ENCODE data around the gene KCNQ1. TPM values are rescaled to one million over a fixed set of nuclear protein-coding genes. Genes with fewer than 3 reads are reported as not detected.

The KCNQ1 gene
- total and polyA plus RNA-seq, 8 donors, result 7.1 to 37.7 (median 9.9) TPM

DNA sequence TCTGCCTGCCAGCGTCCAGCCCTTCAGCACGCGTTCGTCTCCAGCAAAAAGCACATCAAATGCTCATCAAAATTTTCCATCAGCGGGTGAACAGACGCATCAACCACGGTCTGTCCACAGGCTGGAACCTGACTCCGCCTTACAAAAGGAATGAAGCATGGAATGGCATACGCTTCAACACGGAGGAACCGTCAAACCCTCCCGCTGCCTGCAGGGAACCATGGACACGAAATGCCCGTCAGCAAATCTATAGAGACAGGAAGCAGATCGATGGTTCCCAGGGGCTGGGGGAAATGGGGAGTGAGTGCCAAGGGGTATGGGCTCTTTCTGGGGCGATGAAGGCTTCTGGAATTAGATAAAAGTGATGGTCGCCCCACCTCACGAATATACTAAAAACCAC lies 28.0 kb upstream of the KCNQ1 start:
- no peaks in the 10 kb centered on the region for H3K36me3 ChIP-seq
- H3K27me3 ChIP-seq, result peaks cover 0 to 16% of the 10 kb centered on the region in 2 donors
- peaks cover 0 to 14% of the 10 kb centered on the region in 2 donors for H3K4me1 ChIP-seq
- no peak for ATAC-seq
- H3K27ac ChIP-seq, result no peak overlapping the region
- no peak overlapping the region for H3K4me3 ChIP-seq
- intact Hi-C loops (cut with DNase I), result loop anchor here in 1 of 2 donors (10.0 kb wide), 1 partner anchor 112 kb away; the partner anchor contains the start of genes C11orf21 and TSPAN32
- TF ChIP-seq CTCF (IDR thresholded peaks at IDR 0.05), result no peak
- H3K9me3 ChIP-seq, result no peaks in the 10 kb centered on the region
- peak in 1 of 4 donors; percentile 32 for DNase-seq

DNA sequence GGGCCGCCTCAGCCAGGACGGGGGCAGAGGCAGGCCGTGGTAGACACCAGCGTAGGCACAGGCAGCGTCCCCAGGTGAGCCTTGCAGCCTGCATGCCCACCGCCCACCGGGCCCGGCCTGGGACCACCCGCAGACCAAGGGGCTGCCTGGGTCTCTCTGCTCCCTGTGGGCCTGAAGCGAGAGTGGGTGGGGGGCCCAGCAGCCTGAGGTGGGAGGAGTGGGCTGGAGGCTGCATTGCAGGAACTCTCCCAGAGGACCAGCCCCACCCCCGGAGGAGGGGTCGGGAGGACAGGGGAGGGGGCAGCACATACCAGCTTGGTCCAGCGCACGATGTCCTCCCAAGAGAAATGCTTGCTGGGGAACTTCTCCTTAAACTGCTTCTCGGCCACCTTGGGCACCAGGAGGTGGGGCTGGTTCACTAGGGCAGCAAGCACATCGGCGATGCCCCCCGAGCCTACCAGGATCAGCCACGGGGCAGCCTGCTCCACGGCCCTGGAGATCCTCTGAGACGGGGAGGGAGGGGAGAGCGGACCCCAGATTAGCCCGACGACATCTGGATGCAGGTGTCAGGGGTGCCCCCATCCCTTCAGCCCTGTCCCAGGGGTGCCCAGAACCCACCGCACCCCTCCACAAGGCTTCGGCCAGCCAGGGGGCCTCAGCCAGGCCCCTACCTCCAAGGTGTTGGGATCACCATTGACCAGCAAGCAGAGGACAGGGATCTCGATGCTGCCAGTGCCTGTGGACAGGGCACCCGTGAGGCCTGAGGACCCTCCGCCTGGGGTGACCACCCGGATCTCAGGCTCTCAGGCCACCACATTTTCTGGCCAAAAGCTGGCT lies 26.7 kb upstream of the KCNQ1 start:
- Histone ChIP-seq H3K4me1 (peaks cover 0 to 14% of the 10 kb centered on the region in 2 donors), H3K27me3 (peaks cover 0 to 23% of the 10 kb centered on the region in 2 donors), H3K27ac (no peak overlapping the region), H3K36me3 (no peaks in the 10 kb centered on the region), H3K4me3 (no peak overlapping the region), H3K9me3 (no peaks in the 10 kb centered on the region)
- DNase-seq, result peak in 1 of 4 donors; percentile 78
- intact Hi-C loops (cut with DNase I), result loop anchor here in 1 of 2 donors (10.0 kb wide), 1 partner anchor 113 kb away; the partner anchor contains the start of genes C11orf21 and TSPAN32
- ATAC-seq, result no peak
- TF ChIP-seq CTCF (IDR thresholded peaks at IDR 0.05), result no peak

GRCh38 chr11:2418693-2419360 lies 26.0 kb upstream of the KCNQ1 start:
- DNase-seq (peak in 1 of 4 donors; percentile 66), ATAC-seq (no peak)
- no peak for TF ChIP-seq CTCF (IDR thresholded peaks at IDR 0.05)
- intact Hi-C loops (cut with DNase I), result loop anchor here in 1 of 2 donors (10.0 kb wide), 1 partner anchor 114 kb away; the partner anchor contains the start of genes C11orf21 and TSPAN32
- peaks cover 0 to 14% of the 10 kb centered on the region in 2 donors for H3K4me1 ChIP-seq
- H3K36me3 ChIP-seq, result no peaks in the 10 kb centered on the region
- H3K27ac ChIP-seq, result no peak overlapping the region
- peaks cover 0 to 23% of the 10 kb centered on the region in 2 donors for H3K27me3 ChIP-seq
- H3K9me3 ChIP-seq, result no peaks in the 10 kb centered on the region
- H3K4me3 ChIP-seq, result no peak overlapping the region

DNA sequence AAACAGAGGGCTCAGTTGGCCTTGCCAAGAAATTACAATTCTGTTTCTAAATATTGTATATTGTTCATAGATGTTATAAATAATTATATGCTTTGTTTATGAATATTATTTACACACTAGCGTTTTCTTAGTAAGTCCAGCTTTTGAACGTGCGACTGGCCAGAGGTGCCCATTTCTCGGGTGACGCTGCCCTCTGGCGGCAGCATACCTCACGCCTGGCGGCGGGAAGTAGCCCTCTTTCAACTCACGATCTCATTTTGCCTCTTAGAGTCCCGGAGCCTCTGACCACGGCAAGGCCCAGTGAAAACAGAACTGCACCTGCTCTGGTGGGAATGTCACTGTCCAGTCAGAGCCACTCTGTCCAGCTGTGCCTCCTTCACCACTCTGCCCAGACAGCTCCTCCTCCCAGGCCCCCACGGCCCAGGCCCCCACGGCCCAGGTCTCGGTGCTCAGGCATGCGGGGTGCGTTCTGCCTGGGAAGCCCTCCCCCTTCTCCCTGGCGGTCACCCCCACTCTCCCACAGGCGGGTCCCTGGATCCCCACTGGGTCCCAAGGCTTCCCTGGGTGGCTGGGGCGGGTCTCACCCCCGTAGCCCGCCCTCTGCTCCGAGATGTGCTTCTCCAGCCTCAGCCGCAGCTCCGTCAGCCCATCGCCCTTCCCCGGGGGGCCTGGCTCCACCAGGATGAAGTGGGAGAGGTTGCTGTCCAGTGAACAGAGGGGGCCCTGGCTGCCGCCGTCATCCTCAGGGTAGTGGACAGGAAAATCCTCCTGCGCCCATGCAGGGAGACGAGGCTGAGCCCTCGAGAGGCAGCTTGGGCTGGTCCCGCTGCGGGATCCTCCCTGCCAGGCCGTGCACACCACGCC lies 24.9 kb upstream of the KCNQ1 start:
- peaks cover 0 to 14% of the 10 kb centered on the region in 2 donors for H3K4me1 ChIP-seq
- H3K36me3 ChIP-seq, result no peaks in the 10 kb centered on the region
- no peak overlapping the region for H3K27ac ChIP-seq
- H3K27me3 ChIP-seq, result peaks cover 0 to 22% of the 10 kb centered on the region in 2 donors
- DNase-seq (peak; percentile 72 to 91 (median 83)), ATAC-seq (peak; percentile 85)
- no peaks in the 10 kb centered on the region for H3K9me3 ChIP-seq
- intact Hi-C loops (cut with DNase I), result loop anchor here (2.0 to 10.0 kb wide), 4 partner anchors 115 to 225 kb away; partner anchors contain the start of genes C11orf21 (in 1 of the 2) and TSPAN32 (in 1 of the 2)
- no peak overlapping the region for H3K4me3 ChIP-seq
- TF ChIP-seq CTCF (IDR thresholded peaks at IDR 0.05), result peak; percentile 90 to 91
